Coronary artery (tissue), 2 donors: ENCODE data around the gene CNBD2.
A peak's percentile ranks its signal among the peaks of the same experiment; 100 is the strongest.
"Not testable (repeated sequence)": the region's sequence is repeated elsewhere in the genome, so short reads cannot be mapped to it uniquely, and the experiment has no call there.

Experiments used
- DNase-seq: peaks from one replicate; pipeline ENCODE4 v3.0.0-alpha.2; 2017; ENCODE audit warnings: low spot score
- H3K27ac ChIP-seq, 2 donors: fragments of 200-600 bp; sonication (generic); one replicate each; pipeline ENCODE4 v1.5.1; 2016 to 2019
- H3K4me3 ChIP-seq: fragments of 200-600 bp; sonication (generic); 2 replicates; pipeline ENCODE4 v1.5.1; 2016; ENCODE audit warnings: mild to moderate bottlenecking, moderate library complexity
- CTCF ChIP-seq: fragments of 200-600 bp; sonication (generic); IDR thresholded peaks from one replicate; pipeline ENCODE4 v1.5.1; 2019; ENCODE audit warnings: antibody characterized with exemption

CNBD2 gene

GRCh38 chr20:36043892-36044515 lies 75.6 kb downstream of the CNBD2 start:
- no peak overlapping the region for H3K27ac ChIP-seq
- TF ChIP-seq CTCF: no peak
- DNase-seq: no peak
- no peak overlapping the region for H3K4me3 ChIP-seq

GRCh38 chr20:36045373-36045714 lies 77.0 kb downstream of the CNBD2 start:
- no peak for DNase-seq
- Histone ChIP-seq H3K27ac (no peak overlapping the region), H3K4me3 (no peak overlapping the region)
- TF ChIP-seq CTCF: no peak

- H3K4me3 ChIP-seq: peak overlapping the region; percentile 19
- not testable (repeated sequence) for DNase-seq, H3K27ac ChIP-seq
Measured at GRCh38 chr20:36046073-36046798, 77.8 kb downstream of the CNBD2 start.

- H3K27ac ChIP-seq: peak overlapping the region; percentile 91 to 99
- H3K4me3 ChIP-seq: peak overlapping the region; percentile 83
- DNase-seq: not testable (repeated sequence)
Measured at GRCh38 chr20:36049408-36049807, 81.0 kb downstream of the CNBD2 start.

GRCh38 chr20:36050436-36051317 lies 82.3 kb downstream of the CNBD2 start:
- Histone ChIP-seq H3K27ac (peak overlapping the region; percentile 91 to 99), H3K4me3 (peak overlapping the region; percentile 83)
- peak; percentile 90 for DNase-seq
- TF ChIP-seq CTCF: no peak

GRCh38 chr20:36051318-36052116 lies 83.1 kb downstream of the CNBD2 start:
- TF ChIP-seq CTCF: no peak
- H3K4me3 ChIP-seq: peak overlapping the region; percentile 83
- DNase-seq: no peak
- H3K27ac ChIP-seq: peak overlapping the region in 1 of 2 donors; percentile 91

GRCh38 chr20:36052117-36052513 lies 83.7 kb downstream of the CNBD2 start:
- Histone ChIP-seq H3K27ac (no peak overlapping the region), H3K4me3 (no peak overlapping the region)
- TF ChIP-seq CTCF: no peak
- DNase-seq: no peak

GRCh38 chr20:36053863-36054518 lies 85.6 kb downstream of the CNBD2 start:
- H3K27ac ChIP-seq, H3K4me3 ChIP-seq, DNase-seq: not testable (repeated sequence)
